Caco-2 (cell line): Measurements from ENCODE around the gene FOXO1. TPM values are rescaled to one million over a fixed set of nuclear protein-coding genes. Genes with fewer than 3 reads are reported as not detected.

Source experiments
- BruUV-seq: library from RNA; stranded (reverse); fragments of 400-500 nt; replicated peaks from 2 replicates; lab custom pipeline; 2021; lab: Mats Ljungman, UMichigan
- CTCF ChIA-PET: fragments of 300-600 bp; sonication (Branson Sonifier 250); formaldehyde crosslinking; loops from one replicate; lab custom pipeline; 2022; ENCODE audit warnings: antibody characterized with exemption; lab: Charles Lee
- POLR2A ChIA-PET: fragments of 300-600 bp; sonication (Branson Sonifier 250); formaldehyde crosslinking; loops from one replicate; lab custom pipeline; 2022; ENCODE audit warnings: antibody characterized with exemption; lab: Charles Lee
- DNase-seq, 2 experiments: peaks; one replicate each; pipeline versions ENCODE4 v3.0.0 to v3.0.0-alpha.2; 2020 to 2022
- H3K27me3 ChIP-seq: replicated peaks from 2 replicates; pipeline ENCODE4 v1.6.0; 2011; ENCODE audit warnings: low read length; ENCODE audit not compliant: control insufficient read depth, insufficient read depth
- H3K36me3 ChIP-seq: 2 replicates; pipeline ENCODE4 v1.5.1; 2011; ENCODE audit warnings: low read length; ENCODE audit not compliant: control insufficient read depth, insufficient read depth
- H3K4me1 ChIP-seq: fragments of 250-450 bp; sonication (Bioruptor Pico); 2 replicates; pipeline ENCODE4 v1.5.1; 2020; ENCODE audit warnings: mild to moderate bottlenecking
- H3K4me3 ChIP-seq: 2 replicates; pipeline ENCODE4 v1.5.1; 2011; ENCODE audit warnings: low read depth, mild to moderate bottlenecking, control low read depth, low read length
- H3K9me3 ChIP-seq: fragments of 250-450 bp; sonication (Bioruptor Pico); 2 replicates; pipeline ENCODE4 v1.5.1; 2020; ENCODE audit warnings: mild to moderate bottlenecking, moderate library complexity
- H3K27ac Mint-ChIP-seq: one replicate; pipeline ENCODE4 v1.8.0; 2022; ENCODE audit warnings: mixed read lengths; ENCODE audit not compliant: unreplicated experiment
- H3K27me3 Mint-ChIP-seq: one replicate; pipeline ENCODE4 v1.8.0; 2022; ENCODE audit warnings: mixed read lengths; ENCODE audit not compliant: insufficient read depth, unreplicated experiment
- H3K36me3 Mint-ChIP-seq: one replicate; pipeline ENCODE4 v1.8.0; 2022; ENCODE audit warnings: mild to moderate bottlenecking, mixed read lengths; ENCODE audit not compliant: insufficient read depth, unreplicated experiment
- H3K4me1 Mint-ChIP-seq: one replicate; pipeline ENCODE4 v1.8.0; 2022; ENCODE audit warnings: low read depth, mixed read lengths; ENCODE audit not compliant: unreplicated experiment
- H3K4me3 Mint-ChIP-seq: one replicate; pipeline ENCODE4 v1.8.0; 2022; ENCODE audit warnings: mild to moderate bottlenecking, moderate library complexity, mixed read lengths; ENCODE audit not compliant: unreplicated experiment
- H3K9me3 Mint-ChIP-seq: one replicate; pipeline ENCODE4 v1.8.0; 2022; ENCODE audit warnings: mixed read lengths; ENCODE audit not compliant: unreplicated experiment
- intact Hi-C: fragments of 100-400 bp; cut with micrococcal nuclease; formaldehyde crosslinking; loops from one replicate; pipeline ENCODE4 v1.10.0; 2022; ENCODE audit not compliant: unreplicated experiment
- total RNA-seq: library from RNA; stranded (reverse); gene quantifications from 2 replicates; pipeline ENCODE4 v1.2.3, GENCODE V29; 2022
- TF ChIP-seq, protein P1 (sequence below), 2 experiments: fragments of 200-600 bp in 1 of 2; IDR thresholded peaks; 1 replicate in 1 of 2; 2 replicates in 1 of 2; pipeline versions ENCODE4 v1.5.1 to v1.8.0; 2011 to 2022; ENCODE audit warnings: antibody characterized with exemption in 1 of 2, control low read depth in 1 of 2, inconsistent platforms in 1 of 2, low read depth in 1 of 2, low read length in 1 of 2, mild to moderate bottlenecking in 1 of 2, moderate library complexity in 1 of 2; ENCODE audit not compliant: insufficient read depth in 1 of 2, severe bottlenecking in 1 of 2, unreplicated experiment in 1 of 2

FOXO1 gene
- total RNA-seq, 1 experiment from 2014 or later: 10.4 TPM

DNA sequence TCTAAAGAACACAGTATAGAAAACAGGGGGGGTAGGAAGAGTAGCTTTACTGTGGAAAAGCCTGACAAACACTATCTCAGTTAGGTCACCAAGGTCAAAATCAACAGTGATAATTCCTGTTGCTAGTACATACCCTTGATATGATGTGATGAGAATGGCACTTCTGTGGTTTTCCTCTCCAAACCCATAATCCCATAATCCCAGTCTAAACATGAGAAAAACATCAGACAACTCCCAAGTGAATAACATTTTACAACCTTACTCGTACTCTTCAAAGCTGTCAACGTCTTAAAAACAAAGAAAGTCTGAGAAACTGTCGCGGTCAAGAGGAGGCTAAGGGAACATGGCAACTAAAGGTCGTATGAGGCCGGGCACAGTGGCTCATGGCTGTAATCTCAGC lies 137.6 kb downstream of the FOXO1 start:
- ChIA-PET POLR2A (no interaction called here), CTCF (no interaction called here)
- Histone ChIP-seq H3K4me3 (no peak overlapping the region), H3K4me1 (peaks cover 8% of the 10 kb centered on the region; the same call in 1 of the 2 replicates), H3K9me3 (0 out of 2 replicates have a peak, but pooled peaks cover 3% of the 10 kb centered on the region), H3K36me3 (no peaks in the 10 kb centered on the region), H3K27me3 (no peaks in the 10 kb centered on the region)
- Mint-ChIP-seq H3K4me1 (peaks cover 8% of the 10 kb centered on the region), H3K9me3 (no peaks in the 10 kb centered on the region), H3K4me3 (no peak overlapping the region), H3K27me3 (no peaks in the 10 kb centered on the region), H3K27ac (no peak overlapping the region), H3K36me3 (no peaks in the 10 kb centered on the region)
- BruUV-seq: no TSS peak
- intact Hi-C loops: no loop called here
- peak in 1 of 2 experiments; percentile 24 for DNase-seq
- TF ChIP-seq, protein P1, sequence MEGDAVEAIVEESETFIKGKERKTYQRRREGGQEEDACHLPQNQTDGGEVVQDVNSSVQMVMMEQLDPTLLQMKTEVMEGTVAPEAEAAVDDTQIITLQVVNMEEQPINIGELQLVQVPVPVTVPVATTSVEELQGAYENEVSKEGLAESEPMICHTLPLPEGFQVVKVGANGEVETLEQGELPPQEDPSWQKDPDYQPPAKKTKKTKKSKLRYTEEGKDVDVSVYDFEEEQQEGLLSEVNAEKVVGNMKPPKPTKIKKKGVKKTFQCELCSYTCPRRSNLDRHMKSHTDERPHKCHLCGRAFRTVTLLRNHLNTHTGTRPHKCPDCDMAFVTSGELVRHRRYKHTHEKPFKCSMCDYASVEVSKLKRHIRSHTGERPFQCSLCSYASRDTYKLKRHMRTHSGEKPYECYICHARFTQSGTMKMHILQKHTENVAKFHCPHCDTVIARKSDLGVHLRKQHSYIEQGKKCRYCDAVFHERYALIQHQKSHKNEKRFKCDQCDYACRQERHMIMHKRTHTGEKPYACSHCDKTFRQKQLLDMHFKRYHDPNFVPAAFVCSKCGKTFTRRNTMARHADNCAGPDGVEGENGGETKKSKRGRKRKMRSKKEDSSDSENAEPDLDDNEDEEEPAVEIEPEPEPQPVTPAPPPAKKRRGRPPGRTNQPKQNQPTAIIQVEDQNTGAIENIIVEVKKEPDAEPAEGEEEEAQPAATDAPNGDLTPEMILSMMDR (IDR thresholded peaks at IDR 0.05; ENCODE audit: insufficient read depth in 1 of 2, low read depth in 1 of 2, low read length in 1 of 2, severe bottlenecking in 1 of 2, unreplicated experiment in 1 of 2): no peak

DNA sequence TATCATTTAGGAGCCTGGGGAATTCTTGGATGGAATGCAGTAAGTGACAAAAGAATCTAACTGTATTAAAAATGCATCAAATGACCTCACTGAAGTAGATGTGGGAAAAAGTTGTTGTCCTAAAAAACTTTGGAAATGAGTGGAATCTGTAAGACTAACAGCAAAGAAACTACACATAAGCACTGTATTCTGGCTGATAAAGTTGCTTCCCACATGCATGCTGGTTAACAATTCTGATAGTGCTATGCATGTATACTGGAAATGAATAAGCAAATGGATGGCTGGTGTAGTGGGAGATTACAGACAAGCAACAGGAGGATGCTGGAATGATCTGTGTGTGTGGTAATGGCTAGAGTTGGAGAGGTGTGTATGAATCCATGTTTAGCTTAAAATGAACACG lies 138.5 kb downstream of the FOXO1 start:
- peaks cover 7% of the 10 kb centered on the region for H3K4me1 Mint-ChIP-seq

DNA sequence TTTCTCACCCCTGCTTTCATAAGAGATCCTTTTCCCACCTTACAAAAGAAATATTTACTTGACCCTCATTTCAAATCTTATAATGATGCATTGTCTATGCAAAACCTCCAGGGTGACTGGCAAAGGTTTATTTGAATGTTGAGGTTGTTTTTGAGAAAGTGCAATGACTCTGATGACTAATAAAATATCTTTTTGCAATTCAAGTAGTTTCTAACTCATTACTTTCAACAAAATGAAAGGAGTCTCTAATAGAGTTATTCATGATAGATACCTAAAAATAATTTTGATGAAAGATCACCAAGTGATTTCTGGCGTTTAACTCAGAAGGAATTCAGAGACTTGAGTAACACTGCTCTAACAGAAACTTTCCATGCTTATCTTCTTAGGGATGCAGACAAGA lies 144.2 kb downstream of the FOXO1 start:
- H3K27me3 Mint-ChIP-seq: no peaks in the 10 kb centered on the region
- H3K27ac Mint-ChIP-seq: no peak overlapping the region
- Histone ChIP-seq H3K27me3 (no peaks in the 10 kb centered on the region), H3K36me3 (no peaks in the 10 kb centered on the region), H3K4me3 (no peak overlapping the region), H3K9me3 (no peaks in the 10 kb centered on the region), H3K4me1 (no peaks in the 10 kb centered on the region)
- no peaks in the 10 kb centered on the region for H3K36me3 Mint-ChIP-seq
- intact Hi-C loops: no loop called here
- ChIA-PET POLR2A (no interaction called here), CTCF (no interaction called here)
- no peaks in the 10 kb centered on the region for H3K4me1 Mint-ChIP-seq
- TF ChIP-seq, protein P1 (IDR thresholded peaks at IDR 0.05; ENCODE audit: insufficient read depth in 1 of 2, low read depth in 1 of 2, low read length in 1 of 2, severe bottlenecking in 1 of 2, unreplicated experiment in 1 of 2): no peak
- H3K4me3 Mint-ChIP-seq: no peak overlapping the region
- DNase-seq: no peak
- H3K9me3 Mint-ChIP-seq: no peaks in the 10 kb centered on the region
- no TSS peak for BruUV-seq

More for the DNA sequence above, 138.5 kb downstream of the FOXO1 start:
- no peaks in the 10 kb centered on the region for H3K36me3 Mint-ChIP-seq
- no peak overlapping the region for H3K27ac Mint-ChIP-seq
- no peak overlapping the region for H3K4me3 Mint-ChIP-seq
- intact Hi-C loops: no loop called here
- H3K4me3 ChIP-seq: no peak overlapping the region
- H3K4me1 ChIP-seq: 0 out of 2 replicates have a peak, but pooled peaks cover 4% of the 10 kb centered on the region
- H3K36me3 ChIP-seq: no peaks in the 10 kb centered on the region
- CTCF ChIA-PET: no interaction called here
- TF ChIP-seq, protein P1 (IDR thresholded peaks at IDR 0.05; ENCODE audit: insufficient read depth in 1 of 2, low read depth in 1 of 2, low read length in 1 of 2, severe bottlenecking in 1 of 2, unreplicated experiment in 1 of 2): no peak
- no TSS peak for BruUV-seq
- H3K27me3 Mint-ChIP-seq: no peaks in the 10 kb centered on the region
- no peaks in the 10 kb centered on the region for H3K9me3 Mint-ChIP-seq
- POLR2A ChIA-PET: no interaction called here
- H3K9me3 ChIP-seq: 0 out of 2 replicates have a peak, but pooled peaks cover 3% of the 10 kb centered on the region
- DNase-seq: no peak
- H3K27me3 ChIP-seq: no peaks in the 10 kb centered on the region
